ENCODE measurements around the gene XPO1. TPM values are rescaled to one million over a fixed set of nuclear protein-coding genes. Genes with fewer than 3 reads are reported as not detected.

XPO1 gene
- total RNA-seq, 1 donor from 2014 or later = 217 TPM

DNA sequence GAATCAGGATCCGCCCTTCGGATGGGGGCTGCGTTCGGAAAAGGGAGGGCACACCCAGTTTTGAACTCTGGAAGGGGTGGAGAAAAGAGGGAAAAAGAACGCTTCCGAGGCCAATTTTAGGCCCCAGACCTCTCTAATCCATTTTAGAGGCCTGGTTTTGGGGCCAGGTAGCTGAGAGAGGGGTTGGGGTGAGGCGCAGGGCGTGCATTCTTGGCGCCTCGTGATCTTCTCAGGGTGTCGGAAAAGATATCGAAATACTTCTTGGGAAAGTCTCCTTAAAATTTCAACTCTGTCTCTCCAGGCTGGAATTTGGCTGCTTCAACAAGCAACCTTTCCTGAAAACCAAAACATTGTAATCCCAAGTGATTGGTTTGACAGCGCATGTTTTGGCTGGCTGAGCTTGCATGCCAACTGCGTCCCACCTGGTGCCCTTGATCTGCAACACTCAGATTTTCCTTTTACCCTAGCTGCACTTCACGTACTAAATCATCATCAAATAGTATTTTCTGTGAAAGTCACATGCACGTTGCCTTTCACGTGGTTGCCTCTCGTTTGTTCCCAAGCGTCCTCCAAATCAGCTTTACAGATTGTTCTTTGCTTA lies 864 bp upstream of the XPO1 start:
- Mint-ChIP-seq H3K9me3 (no peaks in the 10 kb centered on the region), H3K36me3 (ENCODE audit: low read depth) (peaks cover 21% of the 10 kb centered on the region), H3K4me1 (peaks cover 36% of the 10 kb centered on the region), H3K27ac (peak overlapping the region; percentile 100), H3K27me3 (no peaks in the 10 kb centered on the region), H3K4me3 (peak overlapping the region; percentile 90)
- intact Hi-C loops (cut with micrococcal nuclease) = loop anchor here (1.0 to 5.0 kb wide), 14 partner anchors 68 to 1166 kb away; partner anchors contain the start of genes B3GNT2, BCL11A, CCT4 and COMMD1
- TF ChIP-seq, protein P1, sequence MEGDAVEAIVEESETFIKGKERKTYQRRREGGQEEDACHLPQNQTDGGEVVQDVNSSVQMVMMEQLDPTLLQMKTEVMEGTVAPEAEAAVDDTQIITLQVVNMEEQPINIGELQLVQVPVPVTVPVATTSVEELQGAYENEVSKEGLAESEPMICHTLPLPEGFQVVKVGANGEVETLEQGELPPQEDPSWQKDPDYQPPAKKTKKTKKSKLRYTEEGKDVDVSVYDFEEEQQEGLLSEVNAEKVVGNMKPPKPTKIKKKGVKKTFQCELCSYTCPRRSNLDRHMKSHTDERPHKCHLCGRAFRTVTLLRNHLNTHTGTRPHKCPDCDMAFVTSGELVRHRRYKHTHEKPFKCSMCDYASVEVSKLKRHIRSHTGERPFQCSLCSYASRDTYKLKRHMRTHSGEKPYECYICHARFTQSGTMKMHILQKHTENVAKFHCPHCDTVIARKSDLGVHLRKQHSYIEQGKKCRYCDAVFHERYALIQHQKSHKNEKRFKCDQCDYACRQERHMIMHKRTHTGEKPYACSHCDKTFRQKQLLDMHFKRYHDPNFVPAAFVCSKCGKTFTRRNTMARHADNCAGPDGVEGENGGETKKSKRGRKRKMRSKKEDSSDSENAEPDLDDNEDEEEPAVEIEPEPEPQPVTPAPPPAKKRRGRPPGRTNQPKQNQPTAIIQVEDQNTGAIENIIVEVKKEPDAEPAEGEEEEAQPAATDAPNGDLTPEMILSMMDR (IDR thresholded peaks at IDR 0.05) = no peak
- no peak for ATAC-seq (ENCODE audit: low read depth)
- POLR2A ChIA-PET = interaction anchor here (0.5 to 3.3 kb wide), 33 partner anchors 9 to 1166 kb away, joined by 3 to 27 read pairs (median 5); partner anchors contain the start of genes COMMD1, EHBP1, FAM161A and PAPOLG
- CTCF ChIA-PET = no interaction called here
- no peak for DNase-seq

DNA sequence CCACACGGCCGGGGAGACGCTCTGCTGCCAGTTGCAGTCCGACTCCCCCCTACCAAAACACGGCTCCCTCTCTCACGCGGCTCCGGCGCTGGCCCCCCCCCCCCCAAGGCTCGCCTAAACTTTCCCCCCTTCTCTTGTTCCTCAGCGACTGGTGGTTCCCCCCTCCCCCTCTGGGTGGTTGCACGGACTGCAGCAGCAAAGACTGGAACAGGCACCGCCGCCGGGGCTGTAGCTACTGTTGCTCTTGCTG lies 281 bp downstream of the XPO1 start:
- H3K4me1 Mint-ChIP-seq = peaks cover 41% of the 10 kb centered on the region
- peak overlapping the region; percentile 90 for H3K4me3 Mint-ChIP-seq
- ChIA-PET CTCF (interaction anchor here (1.5 kb wide), 1 partner anchor 111 kb away, joined by 5 read pairs; no protein-coding TSS in a partner anchor), POLR2A (interaction anchor here (0.5 to 3.3 kb wide), 34 partner anchors 9 to 984 kb away, joined by 3 to 27 read pairs (median 6); partner anchors contain the start of genes BCL11A, COMMD1, FAM161A and PAPOLG)
- DNase-seq (no peak), ATAC-seq (ENCODE audit: low read depth) (no peak)
- peaks cover 27% of the 10 kb centered on the region for H3K36me3 Mint-ChIP-seq (ENCODE audit: low read depth)
- no peaks in the 10 kb centered on the region for H3K27me3 Mint-ChIP-seq
- no peaks in the 10 kb centered on the region for H3K9me3 Mint-ChIP-seq
- intact Hi-C loops (cut with micrococcal nuclease) = loop anchor here (1.0 to 5.0 kb wide), 15 partner anchors 67 to 1167 kb away; partner anchors contain the start of genes B3GNT2, BCL11A, CCT4 and COMMD1
- H3K27ac Mint-ChIP-seq = peak overlapping the region; percentile 100
- TF ChIP-seq, protein P1 (IDR thresholded peaks at IDR 0.05) = no peak

DNA sequence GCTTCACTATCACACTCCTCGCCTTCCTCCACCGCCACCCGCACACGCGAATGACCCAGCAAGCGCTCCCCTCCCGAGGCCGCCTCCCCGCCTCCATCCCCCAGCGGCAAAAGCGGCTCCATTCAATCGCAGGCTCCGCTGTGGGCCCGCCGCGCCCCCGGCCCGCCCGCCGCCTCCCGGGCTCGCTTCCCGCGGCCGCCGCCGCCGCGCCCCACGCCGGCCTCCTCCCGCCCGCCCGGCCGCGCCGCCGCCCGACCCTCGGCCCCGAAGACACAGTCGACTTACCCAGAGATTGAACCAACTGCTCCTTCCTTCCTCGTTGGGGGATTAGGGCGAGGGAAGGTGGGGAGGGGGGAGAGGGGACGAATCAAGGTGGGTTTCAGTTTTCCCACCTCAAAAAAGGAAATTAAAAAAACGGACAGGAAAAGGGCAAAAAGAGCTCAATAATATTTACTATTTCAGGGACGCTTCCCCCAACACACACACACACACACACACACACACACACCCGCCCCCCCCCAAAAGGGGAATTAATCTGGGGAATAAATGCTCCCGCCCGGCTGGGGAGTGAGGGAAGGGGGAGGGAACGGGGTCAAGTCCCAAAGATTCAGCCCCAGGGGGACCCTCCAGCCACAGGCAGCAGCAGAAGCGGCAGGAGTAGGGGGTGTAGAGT lies 743 bp downstream of the XPO1 start:
- H3K4me1 Mint-ChIP-seq = peaks cover 43% of the 10 kb centered on the region
- intact Hi-C loops (cut with micrococcal nuclease) = loop anchor here (2.0 to 5.0 kb wide), 3 partner anchors 470 to 985 kb away; partner anchors contain the start of genes BCL11A, REL and SANBR
- H3K27ac Mint-ChIP-seq = peak overlapping the region; percentile 100
- peaks cover 32% of the 10 kb centered on the region for H3K36me3 Mint-ChIP-seq (ENCODE audit: low read depth)
- no peaks in the 10 kb centered on the region for H3K9me3 Mint-ChIP-seq
- no peaks in the 10 kb centered on the region for H3K27me3 Mint-ChIP-seq
- no peak for ATAC-seq (ENCODE audit: low read depth)
- H3K4me3 Mint-ChIP-seq = peak overlapping the region; percentile 90
- CTCF ChIA-PET = interaction anchor here (1.5 kb wide), 1 partner anchor 111 kb away, joined by 5 read pairs; no protein-coding TSS in a partner anchor
- TF ChIP-seq, protein P1 (IDR thresholded peaks at IDR 0.05) = no peak
- peak; percentile 42 for DNase-seq
- POLR2A ChIA-PET = interaction anchor here (0.6 to 3.3 kb wide), 35 partner anchors 8 to 1218 kb away, joined by 3 to 27 read pairs (median 6); partner anchors contain the start of genes COMMD1, FAM161A, PEX13 and SANBR

DNA sequence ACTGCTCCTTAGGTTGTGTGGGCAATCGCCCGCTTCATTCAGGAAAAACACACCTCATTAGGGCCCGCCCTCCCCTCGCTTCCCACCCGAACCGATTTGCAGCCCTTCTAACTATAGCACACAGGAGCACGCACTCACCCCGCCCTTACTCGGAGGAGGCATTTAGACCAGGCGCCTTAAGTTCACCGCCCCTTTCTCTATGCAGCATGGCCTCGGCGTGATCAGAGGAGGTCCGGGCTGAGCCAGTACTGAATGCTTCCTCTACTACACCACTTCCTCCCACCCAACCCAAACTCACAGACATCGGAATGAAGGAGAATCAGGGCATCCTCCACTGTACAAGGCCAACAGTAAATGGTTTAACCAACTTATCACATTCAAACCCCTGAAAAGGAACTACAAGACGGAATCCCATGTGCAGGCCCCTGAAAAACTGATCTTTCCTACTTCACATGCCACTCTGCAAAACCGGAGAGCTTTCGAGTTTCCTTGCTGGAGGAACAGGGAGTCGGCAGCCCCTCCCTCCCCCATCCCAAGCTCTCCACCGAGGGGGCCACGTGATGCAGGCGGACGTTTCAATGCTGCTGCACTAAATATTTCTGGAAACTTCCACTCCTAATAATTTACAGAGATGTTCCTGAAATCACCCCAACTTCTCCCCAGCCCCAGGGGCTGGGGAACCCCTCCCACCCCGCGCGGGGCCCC lies 1.4 kb downstream of the XPO1 start:
- Mint-ChIP-seq H3K4me1 (peaks cover 44% of the 10 kb centered on the region), H3K36me3 (ENCODE audit: low read depth) (peaks cover 36% of the 10 kb centered on the region), H3K27ac (peak overlapping the region; percentile 92), H3K27me3 (no peaks in the 10 kb centered on the region), H3K9me3 (no peaks in the 10 kb centered on the region), H3K4me3 (peak overlapping the region; percentile 90)
- POLR2A ChIA-PET = interaction anchor here (0.6 to 3.3 kb wide), 19 partner anchors 8 to 1217 kb away, joined by 3 to 27 read pairs (median 5); partner anchors contain the start of genes FAM161A and USP34
- TF ChIP-seq, protein P1 (IDR thresholded peaks at IDR 0.05) = no peak
- ATAC-seq (ENCODE audit: low read depth) (peak; percentile 53), DNase-seq (peak; percentile 61)
- CTCF ChIA-PET = interaction anchor here (1.5 kb wide), 1 partner anchor 110 kb away, joined by 5 read pairs; no protein-coding TSS in a partner anchor
- intact Hi-C loops (cut with micrococcal nuclease) = loop anchor here (1.0 to 5.0 kb wide), 6 partner anchors 123 to 984 kb away; partner anchors contain the start of genes BCL11A, PAPOLG, PEX13 and REL

Data from activated B cell treated with CpG ODN at 0.5 μM for 24 hours (primary cell).